Natural killer cell (primary cell): ENCODE results near the gene CD93. TPM values are rescaled to one million over a fixed set of nuclear protein-coding genes. Genes with fewer than 3 reads are reported as not detected.

Source experiments
- ATAC-seq, 3 donors: fragments of 150-1000 bp in 2 of 3; fragments of 200-7000 bp in 1 of 3; cut with Tn5 transposase; 1 replicate in 1 of 3; 2 replicates in 2 of 3; pipeline ENCODE4 v1.10.0; 2021; ENCODE audit warnings: mild to moderate bottlenecking in 2 of 3, moderate library complexity in 2 of 3
- DNase-seq, 2 donors: peaks; one replicate each; pipeline versions ENCODE4 v3.0.0 to v3.0.0-alpha.2; 2013 to 2021; ENCODE audit warnings: mixed read lengths in 1 of 2
- H3K27ac ChIP-seq: one replicate; pipeline ENCODE4 v1.5.1; 2013; ENCODE audit warnings: mild to moderate bottlenecking, low read length
- H3K27me3 ChIP-seq: one replicate; pipeline ENCODE4 v1.6.1; 2013; ENCODE audit warnings: low read length; ENCODE audit not compliant: control insufficient read depth, insufficient read depth
- H3K36me3 ChIP-seq: one replicate; pipeline ENCODE4 v1.6.1; 2013; ENCODE audit warnings: low read length; ENCODE audit not compliant: control insufficient read depth, insufficient read depth
- H3K4me1 ChIP-seq: one replicate; pipeline ENCODE4 v1.6.1; 2013; ENCODE audit warnings: low read length; ENCODE audit not compliant: control insufficient read depth, insufficient read depth
- H3K4me3 ChIP-seq: one replicate; pipeline ENCODE4 v1.5.1; 2013; ENCODE audit warnings: low read length
- H3K9me3 ChIP-seq: one replicate; pipeline ENCODE4 v1.6.1; 2013; ENCODE audit warnings: low read length; ENCODE audit not compliant: control insufficient read depth, insufficient read depth
- H3K27ac Mint-ChIP-seq, 2 donors: one replicate each; pipeline ENCODE4 v1.8.0; 2022; ENCODE audit warnings: mild to moderate bottlenecking in 2 of 2, mixed read lengths in 2 of 2, moderate library complexity in 1 of 2
- H3K27me3 Mint-ChIP-seq, 2 donors: one replicate each; pipeline ENCODE4 v1.8.0; 2022; ENCODE audit warnings: low read depth in 2 of 2, mixed read lengths in 2 of 2
- H3K36me3 Mint-ChIP-seq: one replicate; pipeline ENCODE4 v1.8.0; 2022; ENCODE audit warnings: mixed read lengths
- H3K4me1 Mint-ChIP-seq, 2 donors: one replicate each; pipeline ENCODE4 v1.8.0; 2022; ENCODE audit warnings: mixed read lengths in 2 of 2
- H3K4me3 Mint-ChIP-seq: one replicate; pipeline ENCODE4 v1.8.0; 2022; ENCODE audit warnings: mild to moderate bottlenecking, moderate library complexity, mixed read lengths
- H3K9me3 Mint-ChIP-seq, 2 donors: one replicate each; pipeline ENCODE4 v1.8.0; 2022; ENCODE audit warnings: mixed read lengths in 2 of 2
- WGBS: methylation state at CpG from one replicate; pipeline ENCODE4 v1.1.7; 2013; ENCODE audit warnings: missing lambda C conversion rate; ENCODE audit not compliant: insufficient coverage; 5-methylcytosine and 5-hydroxymethylcytosine counted together
- intact Hi-C: fragments of 100-400 bp; cut with micrococcal nuclease; formaldehyde crosslinking; loops from one replicate; pipeline ENCODE4 v1.14.2; 2022
- total RNA-seq, 4 donors: library from RNA; stranded (reverse); fragments of 120-200 nt in 1 of 4; gene quantifications; one replicate each; pipeline versions ENCODE4 v1.2.3 to v1.2.4, GENCODE V29; 2013 to 2022
- TF ChIP-seq, protein P1 (sequence below): fragments of 200-600 bp; IDR thresholded peaks from one replicate; pipeline ENCODE4 v1.8.0; 2022; ENCODE audit warnings: antibody characterized with exemption

The CD93 gene
- total RNA-seq, 3 donors from 2014 or later (not counting 1 experiment from before 2014, with no cell fraction given), result 8.0 to 17.9 (median 17.2) TPM

DNA sequence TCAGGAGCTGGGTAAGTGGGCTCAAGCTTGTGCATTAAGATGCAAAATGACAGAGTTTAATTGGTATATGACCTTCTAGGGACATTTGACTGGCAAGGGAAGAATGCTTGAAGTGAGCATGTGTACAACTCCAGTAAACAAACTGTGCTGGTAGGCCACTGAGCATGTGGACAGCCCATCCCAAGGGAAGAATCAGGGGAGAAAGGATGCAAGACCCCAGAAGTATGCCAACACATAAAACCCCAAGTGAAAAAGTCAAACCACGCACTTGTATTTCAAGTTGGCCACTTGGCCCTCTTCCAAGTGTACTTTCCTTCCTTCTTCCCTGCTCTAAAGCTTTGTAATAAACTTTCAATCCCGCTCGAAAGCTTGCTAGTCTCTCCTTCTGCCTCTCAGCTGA, 26.3 kb downstream of the CD93 start:
- Mint-ChIP-seq H3K4me3 (no peak overlapping the region), H3K9me3 (peaks cover 0 to 2% of the 10 kb centered on the region in 2 donors), H3K27ac (no peak overlapping the region), H3K27me3 (peaks cover 3 to 12% of the 10 kb centered on the region in 2 donors), H3K4me1 (no peaks in the 10 kb centered on the region), H3K36me3 (no peaks in the 10 kb centered on the region)
- intact Hi-C loops, result no loop called here
- Histone ChIP-seq H3K27me3 (no peaks in the 10 kb centered on the region), H3K36me3 (no peaks in the 10 kb centered on the region), H3K4me1 (no peaks in the 10 kb centered on the region), H3K27ac (no peak overlapping the region), H3K9me3 (no peaks in the 10 kb centered on the region), H3K4me3 (no peak overlapping the region)
- WGBS, result 31% methylated on average over 3 of the region's 3 CpGs
- DNase-seq (no peak), ATAC-seq (no peak)
- TF ChIP-seq, protein P1, sequence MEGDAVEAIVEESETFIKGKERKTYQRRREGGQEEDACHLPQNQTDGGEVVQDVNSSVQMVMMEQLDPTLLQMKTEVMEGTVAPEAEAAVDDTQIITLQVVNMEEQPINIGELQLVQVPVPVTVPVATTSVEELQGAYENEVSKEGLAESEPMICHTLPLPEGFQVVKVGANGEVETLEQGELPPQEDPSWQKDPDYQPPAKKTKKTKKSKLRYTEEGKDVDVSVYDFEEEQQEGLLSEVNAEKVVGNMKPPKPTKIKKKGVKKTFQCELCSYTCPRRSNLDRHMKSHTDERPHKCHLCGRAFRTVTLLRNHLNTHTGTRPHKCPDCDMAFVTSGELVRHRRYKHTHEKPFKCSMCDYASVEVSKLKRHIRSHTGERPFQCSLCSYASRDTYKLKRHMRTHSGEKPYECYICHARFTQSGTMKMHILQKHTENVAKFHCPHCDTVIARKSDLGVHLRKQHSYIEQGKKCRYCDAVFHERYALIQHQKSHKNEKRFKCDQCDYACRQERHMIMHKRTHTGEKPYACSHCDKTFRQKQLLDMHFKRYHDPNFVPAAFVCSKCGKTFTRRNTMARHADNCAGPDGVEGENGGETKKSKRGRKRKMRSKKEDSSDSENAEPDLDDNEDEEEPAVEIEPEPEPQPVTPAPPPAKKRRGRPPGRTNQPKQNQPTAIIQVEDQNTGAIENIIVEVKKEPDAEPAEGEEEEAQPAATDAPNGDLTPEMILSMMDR, result no peak

DNA sequence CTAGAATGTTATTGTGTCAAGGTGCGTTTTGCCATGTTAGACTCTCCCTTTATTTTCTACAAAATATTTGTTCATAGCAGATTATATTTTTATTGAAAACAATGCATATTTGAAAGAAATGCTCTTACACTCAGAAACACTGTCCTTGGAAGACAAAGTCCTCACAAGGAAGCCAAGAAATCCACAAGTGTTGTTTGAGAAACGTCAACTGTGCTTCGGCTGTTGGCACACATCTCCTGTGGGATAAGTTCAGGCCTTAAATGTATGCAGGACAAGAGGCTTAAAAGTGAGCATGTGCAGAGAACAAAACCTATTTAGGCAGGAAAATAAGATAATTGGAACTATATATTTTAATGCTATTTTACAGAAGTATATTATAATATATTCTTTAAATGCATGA, 27.1 kb downstream of the CD93 start:
- no peak overlapping the region for H3K27ac ChIP-seq
- ATAC-seq (no peak), DNase-seq (no peak)
- Mint-ChIP-seq H3K27me3 (peaks cover 3 to 12% of the 10 kb centered on the region in 2 donors), H3K4me1 (no peaks in the 10 kb centered on the region), H3K4me3 (no peak overlapping the region), H3K36me3 (no peaks in the 10 kb centered on the region), H3K27ac (no peak overlapping the region), H3K9me3 (peaks cover 0 to 2% of the 10 kb centered on the region in 2 donors)
- H3K9me3 ChIP-seq, result no peaks in the 10 kb centered on the region
- TF ChIP-seq, protein P1, result no peak
- no peak overlapping the region for H3K4me3 ChIP-seq
- no peaks in the 10 kb centered on the region for H3K27me3 ChIP-seq
- no peaks in the 10 kb centered on the region for H3K36me3 ChIP-seq
- intact Hi-C loops, result no loop called here
- WGBS, result 100% methylated on average over 2 of the region's 3 CpGs
- no peaks in the 10 kb centered on the region for H3K4me1 ChIP-seq

DNA sequence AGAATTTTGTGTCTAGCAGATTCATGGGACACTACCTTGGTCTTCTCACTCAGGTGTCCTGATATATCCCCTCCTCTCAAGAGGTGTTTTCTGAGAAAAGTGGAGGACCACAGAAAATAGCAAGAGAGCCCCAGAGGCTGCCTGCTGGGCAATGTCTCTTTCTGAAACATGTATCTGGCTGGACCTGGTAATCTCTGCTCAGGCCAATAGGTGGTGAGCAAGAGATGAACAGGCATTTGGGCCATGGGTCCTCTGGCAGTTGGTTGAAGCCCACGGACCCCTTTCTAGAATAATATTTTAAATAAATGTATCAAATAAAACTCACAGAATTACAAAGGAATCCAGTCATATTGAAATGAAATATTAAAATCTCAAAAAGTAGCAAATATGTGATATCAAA, 27.9 kb downstream of the CD93 start:
- ATAC-seq (no peak), DNase-seq (no peak)
- Mint-ChIP-seq H3K4me3 (no peak overlapping the region), H3K4me1 (no peaks in the 10 kb centered on the region), H3K36me3 (no peaks in the 10 kb centered on the region), H3K27me3 (peaks cover 7 to 19% of the 10 kb centered on the region in 2 donors), H3K27ac (no peak overlapping the region), H3K9me3 (peaks cover 0 to 2% of the 10 kb centered on the region in 2 donors)
- no peaks in the 10 kb centered on the region for H3K9me3 ChIP-seq
- H3K27me3 ChIP-seq, result peaks cover 2% of the 10 kb centered on the region
- TF ChIP-seq, protein P1, result no peak
- no CpG with 5 or more reads among the region's 1 CpG for WGBS
- H3K27ac ChIP-seq, result no peak overlapping the region
- H3K4me3 ChIP-seq, result no peak overlapping the region
- no peaks in the 10 kb centered on the region for H3K36me3 ChIP-seq
- H3K4me1 ChIP-seq, result no peaks in the 10 kb centered on the region
- intact Hi-C loops, result no loop called here

DNA sequence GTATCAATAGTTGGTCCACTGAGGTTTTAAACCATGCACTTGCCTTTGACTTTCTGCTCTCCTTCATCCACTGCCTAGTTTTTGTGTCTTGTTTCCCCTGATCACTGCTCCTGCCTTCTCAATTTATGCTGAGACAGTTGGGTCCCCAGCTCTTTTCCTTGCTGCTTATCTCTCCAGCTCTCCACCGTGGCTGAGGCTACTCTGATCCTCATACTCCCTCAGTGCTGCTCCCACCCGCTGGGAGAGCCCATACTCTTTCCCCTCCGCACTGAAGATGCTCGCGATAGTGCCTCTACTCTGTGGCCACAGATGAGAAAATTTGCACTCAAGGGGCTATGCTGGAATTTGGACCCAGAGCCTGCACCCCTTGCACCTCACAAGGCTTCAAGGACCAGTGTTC, 33.2 kb downstream of the CD93 start:
- Histone ChIP-seq H3K36me3 (no peaks in the 10 kb centered on the region), H3K4me3 (no peak overlapping the region), H3K27me3 (peaks cover 26% of the 10 kb centered on the region), H3K9me3 (no peaks in the 10 kb centered on the region), H3K4me1 (peaks cover 28% of the 10 kb centered on the region), H3K27ac (no peak overlapping the region)
- Mint-ChIP-seq H3K27ac (no peak overlapping the region), H3K9me3 (peaks cover 0 to 2% of the 10 kb centered on the region in 2 donors), H3K36me3 (no peaks in the 10 kb centered on the region), H3K4me3 (no peak overlapping the region), H3K27me3 (peaks cover 31 to 44% of the 10 kb centered on the region in 2 donors), H3K4me1 (peaks cover 10 to 32% of the 10 kb centered on the region in 2 donors)
- 92% methylated on average over 5 of the region's 5 CpGs for WGBS
- DNase-seq, result no peak
- TF ChIP-seq, protein P1, result no peak
- intact Hi-C loops, result no loop called here
- no peak for ATAC-seq
